HEK293 (cell line): ENCODE results near the gene KCNJ16.
A peak's percentile ranks its signal among the peaks of the same experiment; 100 is the strongest.

Experiments
- CTCF ChIA-PET: fragments of 350-600 bp; formaldehyde crosslinking; extraction: SDS; loops from one replicate; lab custom pipeline; 2021; ENCODE audit warnings: antibody characterized with exemption; lab: Yijun Ruan, JAX
- POLR2A ChIA-PET: fragments of 300-600 bp; formaldehyde crosslinking; extraction: SDS; loops from one replicate; lab custom pipeline; 2020; ENCODE audit warnings: antibody characterized with exemption, inconsistent platforms; lab: Yijun Ruan, JAX
- H3K27ac ChIP-seq: fragments of 200-500 bp; sonication (Bioruptor generic); 2 replicates; pipeline ENCODE4 v1.5.1; 2014; ENCODE audit warnings: low read depth, low read length, control low read depth, inconsistent platforms; ENCODE audit errors: extremely low read depth
- H3K36me3 ChIP-seq, 2 experiments: fragments of 200-500 bp in 1 of 2; sonication (Bioruptor generic) in 1 of 2; 1 replicate in 1 of 2; 2 replicates in 1 of 2; pipeline ENCODE4 v1.5.1; 2014 to 2017; ENCODE audit warnings: inconsistent platforms in 2 of 2, low read length in 2 of 2; ENCODE audit not compliant: control insufficient read depth in 2 of 2, insufficient read depth in 1 of 2
- H3K4me1 ChIP-seq: fragments of 200-500 bp; sonication (Bioruptor generic); 2 replicates; pipeline ENCODE4 v1.5.1; 2014; ENCODE audit warnings: mild to moderate bottlenecking, low read length, inconsistent platforms; ENCODE audit not compliant: control insufficient read depth, insufficient read depth
- H3K4me3 ChIP-seq: 2 replicates; pipeline ENCODE4 v1.5.1; 2011; ENCODE audit warnings: low read depth, mild to moderate bottlenecking, control low read depth, low read length, moderate library complexity
- H3K9me3 ChIP-seq: fragments of 200-500 bp; sonication (Bioruptor generic); 2 replicates; pipeline ENCODE4 v1.5.1; 2014; ENCODE audit warnings: low read depth, low read length, inconsistent platforms; ENCODE audit not compliant: control insufficient read depth, insufficient read depth
- FEZF1 ChIP-seq: fragments of 450-650 bp; formaldehyde crosslinking; IDR thresholded peaks from 2 replicates; pipeline ENCODE4 v1.5.1; 2016; ENCODE audit warnings: missing biosample characterization, missing genetic modification characterization
- GLIS1 ChIP-seq: fragments of 450-650 bp; formaldehyde crosslinking; IDR thresholded peaks from 2 replicates; pipeline ENCODE4 v1.5.1; 2016; ENCODE audit warnings: missing biosample characterization, missing genetic modification characterization
- HOXC10 ChIP-seq: sonication (generic); formaldehyde crosslinking; IDR thresholded peaks from 2 replicates; pipeline ENCODE4 v1.8.1; 2023; ENCODE audit warnings: mild to moderate bottlenecking, missing genetic modification reagents
- KLF8 ChIP-seq: fragments of 450-650 bp; formaldehyde crosslinking; IDR thresholded peaks from 2 replicates; pipeline ENCODE4 v1.5.1; 2016; ENCODE audit warnings: missing biosample characterization, missing genetic modification characterization
- PRDM1 ChIP-seq: fragments of 450-650 bp; formaldehyde crosslinking; IDR thresholded peaks from 2 replicates; pipeline ENCODE4; 2016; ENCODE audit warnings: missing biosample characterization, missing genetic modification characterization
- ZBTB7A ChIP-seq: fragments of 450-650 bp; formaldehyde crosslinking; IDR thresholded peaks from 2 replicates; pipeline ENCODE4 v1.5.1; 2016; ENCODE audit warnings: low read depth, missing biosample characterization, missing genetic modification characterization
- ZEB2 ChIP-seq: fragments of 450-650 bp; formaldehyde crosslinking; IDR thresholded peaks from 2 replicates; pipeline ENCODE4 v1.5.1; 2016; ENCODE audit warnings: missing biosample characterization, missing genetic modification characterization
- ZFP3 ChIP-seq: fragments of 450-650 bp; formaldehyde crosslinking; IDR thresholded peaks from 2 replicates; pipeline ENCODE4 v1.5.1; 2016; ENCODE audit warnings: low read depth, missing biosample characterization, missing genetic modification characterization
- ZNF133 ChIP-seq: fragments of 450-650 bp; formaldehyde crosslinking; IDR thresholded peaks from 2 replicates; pipeline ENCODE4 v1.5.1; 2016; ENCODE audit warnings: missing biosample characterization, missing genetic modification characterization
- ZNF155 ChIP-seq: fragments of 450-650 bp; formaldehyde crosslinking; IDR thresholded peaks from 2 replicates; pipeline ENCODE4 v1.5.1; 2016; ENCODE audit warnings: missing biosample characterization, missing genetic modification characterization
- ZNF169 ChIP-seq: fragments of 450-650 bp; formaldehyde crosslinking; IDR thresholded peaks from 2 replicates; pipeline ENCODE4 v1.5.1; 2016; ENCODE audit warnings: missing biosample characterization, missing genetic modification characterization
- ZNF174 ChIP-seq: fragments of 450-650 bp; formaldehyde crosslinking; IDR thresholded peaks from 2 replicates; pipeline ENCODE4 v1.5.0; 2017; ENCODE audit warnings: missing biosample characterization, mild to moderate bottlenecking, missing genetic modification characterization
- ZNF184 ChIP-seq: fragments of 450-650 bp; IDR thresholded peaks from 2 replicates; pipeline ENCODE4 v1.5.1; 2018; ENCODE audit warnings: missing biosample characterization, mild to moderate bottlenecking, missing genetic modification characterization
- ZNF23 ChIP-seq: fragments of 450-650 bp; formaldehyde crosslinking; IDR thresholded peaks from 2 replicates; pipeline ENCODE4 v1.5.1; 2016; ENCODE audit warnings: missing biosample characterization, missing genetic modification characterization, borderline replicate concordance
- ZNF423 ChIP-seq: fragments of 450-650 bp; formaldehyde crosslinking; IDR thresholded peaks from 2 replicates; pipeline ENCODE4 v1.5.1; 2016; ENCODE audit warnings: missing biosample characterization, missing genetic modification characterization
- ZNF510 ChIP-seq: fragments of 450-650 bp; formaldehyde crosslinking; IDR thresholded peaks from 2 replicates; pipeline ENCODE4 v1.5.1; 2018; ENCODE audit warnings: mild to moderate bottlenecking, missing genetic modification characterization, missing biosample characterization; ENCODE audit not compliant: insufficient replicate concordance
- ZNF654 ChIP-seq: fragments of 450-650 bp; formaldehyde crosslinking; IDR thresholded peaks from 2 replicates; pipeline ENCODE4 v1.5.1; 2016; ENCODE audit warnings: low read depth, missing biosample characterization, missing genetic modification characterization
- ZNF660 ChIP-seq: fragments of 450-650 bp; IDR thresholded peaks from 2 replicates; pipeline ENCODE4 v1.5.1; 2018; ENCODE audit warnings: missing biosample characterization, mild to moderate bottlenecking, missing genetic modification characterization
- TF ChIP-seq, protein P1 (sequence below): fragments of 450-650 bp; formaldehyde crosslinking; conservative IDR thresholded peaks from 2 replicates; pipeline ENCODE4 v1.5.1; 2016; ENCODE audit warnings: low read depth, missing biosample characterization, missing genetic modification characterization
- TF ChIP-seq, protein P2 (sequence below): fragments of 450-650 bp; formaldehyde crosslinking; IDR thresholded peaks from 2 replicates; pipeline ENCODE4 v1.5.1; 2016; ENCODE audit warnings: missing biosample characterization, missing genetic modification characterization
- TF ChIP-seq, protein P3 (sequence below): fragments of 450-650 bp; formaldehyde crosslinking; IDR thresholded peaks from 2 replicates; pipeline ENCODE4 v1.5.1; 2017; ENCODE audit warnings: missing biosample characterization, missing genetic modification characterization
- TF ChIP-seq, protein P4 (sequence below): fragments of 450-650 bp; formaldehyde crosslinking; IDR thresholded peaks from 2 replicates; pipeline ENCODE4 v1.5.1; 2016; ENCODE audit warnings: missing biosample characterization, missing genetic modification characterization
- TF ChIP-seq, protein P5 (sequence below): fragments of 450-650 bp; formaldehyde crosslinking; IDR thresholded peaks from 2 replicates; pipeline ENCODE4 v1.5.1; 2017; ENCODE audit warnings: missing biosample characterization, missing genetic modification characterization

Gene KCNJ16

DNA sequence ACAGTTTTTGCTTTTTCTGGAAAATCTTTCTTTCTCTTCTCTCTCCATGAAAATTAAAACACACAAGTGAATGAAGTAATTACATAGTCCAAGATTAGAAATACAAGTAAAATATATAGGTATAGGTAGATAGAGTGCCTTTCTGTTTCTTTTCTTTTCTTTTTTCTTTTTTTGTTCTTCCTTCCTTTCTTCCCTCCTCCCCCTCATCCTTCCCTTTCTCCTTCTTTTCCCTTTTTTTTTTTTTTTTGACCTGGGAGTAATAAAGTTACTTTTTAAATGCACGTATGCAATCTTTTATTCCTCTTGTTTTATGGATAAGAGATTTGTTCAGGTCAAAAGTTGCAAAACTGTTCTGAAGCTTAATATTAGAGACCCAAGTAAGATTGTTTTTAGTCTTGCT lies 59.8 kb downstream of the KCNJ16 start:
- ChIA-PET POLR2A (no interaction called here), CTCF (no interaction called here)
- Histone ChIP-seq H3K9me3 (no peaks in the 10 kb centered on the region), H3K27ac (no peak overlapping the region), H3K4me3 (no peak overlapping the region), H3K36me3 (no peaks in the 10 kb centered on the region), H3K4me1 (peaks cover 16% of the 10 kb centered on the region)
- TF ChIP-seq KLF8 (no peak), PRDM1 (tag by site-specific recombination) (peak; percentile 65)

DNA sequence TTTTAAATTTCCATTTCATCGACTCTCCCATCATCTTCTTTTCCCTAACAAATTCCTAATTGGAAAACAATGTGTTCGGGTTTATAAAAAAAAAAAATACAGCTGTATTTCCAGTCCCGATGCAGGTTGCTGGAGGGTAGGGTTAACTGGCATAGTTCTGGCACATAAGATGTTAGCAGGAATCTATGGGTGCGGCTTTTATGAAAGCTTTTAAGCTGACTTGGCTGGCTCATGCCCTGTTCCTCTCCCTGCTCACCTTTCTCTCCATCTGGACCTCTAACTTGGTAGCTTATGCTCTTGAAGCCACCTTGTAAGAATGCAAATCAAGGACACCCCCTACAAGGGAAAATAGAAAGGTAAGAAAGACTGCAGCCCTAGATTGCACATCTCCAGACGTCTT lies 61.1 kb downstream of the KCNJ16 start:
- Histone ChIP-seq H3K36me3 (no peaks in the 10 kb centered on the region), H3K9me3 (no peaks in the 10 kb centered on the region), H3K4me3 (no peak overlapping the region), H3K27ac (no peak overlapping the region), H3K4me1 (peaks cover 16% of the 10 kb centered on the region)
- POLR2A ChIA-PET = no interaction called here
- TF ChIP-seq, protein P1, sequence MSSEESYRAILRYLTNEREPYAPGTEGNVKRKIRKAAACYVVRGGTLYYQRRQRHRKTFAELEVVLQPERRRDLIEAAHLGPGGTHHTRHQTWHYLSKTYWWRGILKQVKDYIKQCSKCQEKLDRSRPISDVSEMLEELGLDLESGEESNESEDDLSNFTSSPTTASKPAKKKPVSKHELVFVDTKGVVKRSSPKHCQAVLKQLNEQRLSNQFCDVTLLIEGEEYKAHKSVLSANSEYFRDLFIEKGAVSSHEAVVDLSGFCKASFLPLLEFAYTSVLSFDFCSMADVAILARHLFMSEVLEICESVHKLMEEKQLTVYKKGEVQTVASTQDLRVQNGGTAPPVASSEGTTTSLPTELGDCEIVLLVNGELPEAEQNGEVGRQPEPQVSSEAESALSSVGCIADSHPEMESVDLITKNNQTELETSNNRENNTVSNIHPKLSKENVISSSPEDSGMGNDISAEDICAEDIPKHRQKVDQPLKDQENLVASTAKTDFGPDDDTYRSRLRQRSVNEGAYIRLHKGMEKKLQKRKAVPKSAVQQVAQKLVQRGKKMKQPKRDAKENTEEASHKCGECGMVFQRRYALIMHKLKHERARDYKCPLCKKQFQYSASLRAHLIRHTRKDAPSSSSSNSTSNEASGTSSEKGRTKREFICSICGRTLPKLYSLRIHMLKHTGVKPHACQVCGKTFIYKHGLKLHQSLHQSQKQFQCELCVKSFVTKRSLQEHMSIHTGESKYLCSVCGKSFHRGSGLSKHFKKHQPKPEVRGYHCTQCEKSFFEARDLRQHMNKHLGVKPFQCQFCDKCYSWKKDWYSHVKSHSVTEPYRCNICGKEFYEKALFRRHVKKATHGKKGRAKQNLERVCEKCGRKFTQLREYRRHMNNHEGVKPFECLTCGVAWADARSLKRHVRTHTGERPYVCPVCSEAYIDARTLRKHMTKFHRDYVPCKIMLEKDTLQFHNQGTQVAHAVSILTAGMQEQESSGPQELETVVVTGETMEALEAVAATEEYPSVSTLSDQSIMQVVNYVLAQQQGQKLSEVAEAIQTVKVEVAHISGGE = no peak
- TF ChIP-seq ZNF155 (no peak), ZNF423 (tag by site-specific recombination) (no peak), GLIS1 (tag by site-specific recombination) (no peak), ZEB2 (no peak), ZNF169 (tag by site-specific recombination) (no peak), ZNF510 (tag by site-specific recombination) (no peak), ZNF174 (tag by site-specific recombination) (no peak), ZNF660 (tag by site-specific recombination) (no peak), ZNF23 (tag by site-specific recombination) (no peak), ZNF654 (tag by site-specific recombination) (no peak)
- TF ChIP-seq, protein P2, sequence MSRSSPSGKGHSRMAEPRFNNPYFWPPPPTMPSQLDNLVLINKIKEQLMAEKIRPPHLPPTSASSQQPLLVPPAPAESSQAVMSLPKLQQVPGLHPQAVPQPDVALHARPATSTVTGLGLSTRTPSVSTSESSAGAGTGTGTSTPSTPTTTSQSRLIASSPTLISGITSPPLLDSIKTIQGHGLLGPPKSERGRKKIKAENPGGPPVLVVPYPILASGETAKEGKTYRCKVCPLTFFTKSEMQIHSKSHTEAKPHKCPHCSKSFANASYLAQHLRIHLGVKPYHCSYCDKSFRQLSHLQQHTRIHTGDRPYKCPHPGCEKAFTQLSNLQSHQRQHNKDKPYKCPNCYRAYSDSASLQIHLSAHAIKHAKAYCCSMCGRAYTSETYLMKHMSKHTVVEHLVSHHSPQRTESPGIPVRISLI (tag by site-specific recombination) = no peak
- CTCF ChIA-PET = interaction anchor here (0.5 to 1.2 kb wide), 4 partner anchors 35 to 567 kb away, joined by 3 to 7 read pairs (median 3); no protein-coding TSS in a partner anchor

DNA sequence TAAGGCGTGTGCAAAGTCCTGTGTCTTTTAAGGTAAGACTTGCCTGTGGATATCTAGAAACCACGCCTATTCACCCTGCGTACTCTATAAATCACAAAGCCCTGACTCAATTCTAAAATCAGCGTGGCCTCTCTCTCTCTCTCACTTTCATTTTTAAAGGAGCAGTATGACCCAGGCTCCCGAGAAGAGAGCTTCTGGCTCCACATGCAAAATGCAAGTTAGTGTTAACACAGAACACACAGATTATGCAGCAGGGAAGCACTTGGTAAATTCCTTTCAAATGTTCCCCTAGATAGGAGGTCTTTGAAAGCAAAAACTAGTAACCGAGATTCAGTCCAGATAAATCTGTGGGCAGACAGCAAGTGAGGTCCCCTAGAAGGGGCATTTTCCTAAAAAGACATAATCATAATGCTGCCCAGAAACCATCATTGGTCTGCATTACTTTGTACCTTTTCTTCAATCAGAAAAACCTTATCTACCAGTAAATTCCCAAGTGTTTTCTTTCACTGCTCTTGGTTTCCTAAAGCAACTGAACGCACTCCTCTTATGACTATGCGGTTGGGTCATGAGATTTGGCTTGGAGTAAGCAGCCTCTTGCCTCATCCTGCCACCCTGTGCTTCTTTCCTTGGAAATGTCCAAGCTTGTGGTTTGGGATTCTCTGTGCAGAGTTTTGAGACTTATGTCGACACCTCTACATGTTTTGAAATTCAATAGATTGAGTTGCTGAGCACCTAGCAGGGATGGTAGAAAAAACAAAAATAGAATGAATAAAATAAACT lies 62.6 kb downstream of the KCNJ16 start:
- Histone ChIP-seq H3K4me1 (peaks cover 16% of the 10 kb centered on the region), H3K27ac (peak overlapping the region; percentile 78), H3K36me3 (no peaks in the 10 kb centered on the region), H3K4me3 (peak overlapping the region; percentile 0; the same call in 1 of the 2 replicates), H3K9me3 (no peaks in the 10 kb centered on the region)
- ChIA-PET CTCF (interaction anchor here (0.7 kb wide), 1 partner anchor 10 kb away, joined by 3 read pairs; no protein-coding TSS in a partner anchor), POLR2A (no interaction called here)
- TF ChIP-seq FEZF1 (tag by site-specific recombination) (no peak), ZBTB7A (tag by site-specific recombination) (no peak), HOXC10 (CRISPR knock-in tag) (no peak), ZFP3 (tag by site-specific recombination) (no peak), ZNF133 (tag by site-specific recombination) (no peak), ZNF184 (tag by site-specific recombination) (peak; percentile 24; the same call in 1 of the 2 replicates)
- TF ChIP-seq, protein P3, sequence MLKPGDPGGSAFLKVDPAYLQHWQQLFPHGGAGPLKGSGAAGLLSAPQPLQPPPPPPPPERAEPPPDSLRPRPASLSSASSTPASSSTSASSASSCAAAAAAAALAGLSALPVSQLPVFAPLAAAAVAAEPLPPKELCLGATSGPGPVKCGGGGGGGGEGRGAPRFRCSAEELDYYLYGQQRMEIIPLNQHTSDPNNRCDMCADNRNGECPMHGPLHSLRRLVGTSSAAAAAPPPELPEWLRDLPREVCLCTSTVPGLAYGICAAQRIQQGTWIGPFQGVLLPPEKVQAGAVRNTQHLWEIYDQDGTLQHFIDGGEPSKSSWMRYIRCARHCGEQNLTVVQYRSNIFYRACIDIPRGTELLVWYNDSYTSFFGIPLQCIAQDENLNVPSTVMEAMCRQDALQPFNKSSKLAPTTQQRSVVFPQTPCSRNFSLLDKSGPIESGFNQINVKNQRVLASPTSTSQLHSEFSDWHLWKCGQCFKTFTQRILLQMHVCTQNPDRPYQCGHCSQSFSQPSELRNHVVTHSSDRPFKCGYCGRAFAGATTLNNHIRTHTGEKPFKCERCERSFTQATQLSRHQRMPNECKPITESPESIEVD (tag by site-specific recombination) = peak; percentile 18; the same call in 1 of the 2 replicates
- TF ChIP-seq, protein P4, sequence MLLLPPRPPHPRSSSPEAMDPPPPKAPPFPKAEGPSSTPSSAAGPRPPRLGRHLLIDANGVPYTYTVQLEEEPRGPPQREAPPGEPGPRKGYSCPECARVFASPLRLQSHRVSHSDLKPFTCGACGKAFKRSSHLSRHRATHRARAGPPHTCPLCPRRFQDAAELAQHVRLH (tag by site-specific recombination) = no peak
- TF ChIP-seq, protein P5, sequence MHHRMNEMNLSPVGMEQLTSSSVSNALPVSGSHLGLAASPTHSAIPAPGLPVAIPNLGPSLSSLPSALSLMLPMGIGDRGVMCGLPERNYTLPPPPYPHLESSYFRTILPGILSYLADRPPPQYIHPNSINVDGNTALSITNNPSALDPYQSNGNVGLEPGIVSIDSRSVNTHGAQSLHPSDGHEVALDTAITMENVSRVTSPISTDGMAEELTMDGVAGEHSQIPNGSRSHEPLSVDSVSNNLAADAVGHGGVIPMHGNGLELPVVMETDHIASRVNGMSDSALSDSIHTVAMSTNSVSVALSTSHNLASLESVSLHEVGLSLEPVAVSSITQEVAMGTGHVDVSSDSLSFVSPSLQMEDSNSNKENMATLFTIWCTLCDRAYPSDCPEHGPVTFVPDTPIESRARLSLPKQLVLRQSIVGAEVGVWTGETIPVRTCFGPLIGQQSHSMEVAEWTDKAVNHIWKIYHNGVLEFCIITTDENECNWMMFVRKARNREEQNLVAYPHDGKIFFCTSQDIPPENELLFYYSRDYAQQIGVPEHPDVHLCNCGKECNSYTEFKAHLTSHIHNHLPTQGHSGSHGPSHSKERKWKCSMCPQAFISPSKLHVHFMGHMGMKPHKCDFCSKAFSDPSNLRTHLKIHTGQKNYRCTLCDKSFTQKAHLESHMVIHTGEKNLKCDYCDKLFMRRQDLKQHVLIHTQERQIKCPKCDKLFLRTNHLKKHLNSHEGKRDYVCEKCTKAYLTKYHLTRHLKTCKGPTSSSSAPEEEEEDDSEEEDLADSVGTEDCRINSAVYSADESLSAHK (tag by site-specific recombination) = peak; percentile 74
